SK-N-MC (cell line): ENCODE measurements around the gene AFP.

Experiments
- DNase-seq: peaks from one replicate; pipeline ENCODE4 v3.0.0-alpha.2; 2011; ENCODE audit warnings: low read depth, low spot score
- H3K27ac ChIP-seq: fragments of 200-600 bp; sonication (generic); 2 replicates; pipeline ENCODE4 v1.5.1; 2016; ENCODE audit warnings: mixed run types
- H3K36me3 ChIP-seq: fragments of 200-600 bp; sonication (generic); 2 replicates; pipeline ENCODE4 v1.6.1; 2017; ENCODE audit warnings: antibody characterized with exemption, low read length, mixed read lengths; ENCODE audit not compliant: insufficient read depth
- H3K4me3 ChIP-seq: fragments of 200-600 bp; sonication (generic); 2 replicates; pipeline ENCODE4 v1.5.1; 2016
- H3K9ac ChIP-seq: fragments of 200-600 bp; sonication (generic); 2 replicates; pipeline ENCODE4 v1.8.0; 2017; ENCODE audit warnings: mixed run types, mixed read lengths; ENCODE audit not compliant: insufficient read length
- H3K9me3 ChIP-seq: fragments of 200-600 bp; sonication (generic); 2 replicates; pipeline ENCODE4 v1.6.1; 2017; ENCODE audit warnings: low read depth, mild to moderate bottlenecking, antibody characterized with exemption, low read length, moderate library complexity, mixed read lengths
- EZH2 ChIP-seq: fragments of 200-600 bp; sonication (generic); IDR thresholded peaks from one replicate; pipeline ENCODE4 v1.6.1; 2017; ENCODE audit warnings: antibody characterized with exemption
- FOXP2 ChIP-seq: optimal IDR thresholded peaks from 2 replicates; pipeline ENCODE3; 2011; ENCODE audit warnings: mild to moderate bottlenecking, moderate library complexity; ENCODE audit not compliant: insufficient read depth; ENCODE audit errors: extremely low read length, control extremely low read depth
- POLR2AphosphoS5 ChIP-seq: IDR thresholded peaks from 2 replicates; pipeline ENCODE4 v1.6.1; 2012; ENCODE audit warnings: mild to moderate bottlenecking, low read depth, low read length, borderline replicate concordance

Gene AFP

DNA sequence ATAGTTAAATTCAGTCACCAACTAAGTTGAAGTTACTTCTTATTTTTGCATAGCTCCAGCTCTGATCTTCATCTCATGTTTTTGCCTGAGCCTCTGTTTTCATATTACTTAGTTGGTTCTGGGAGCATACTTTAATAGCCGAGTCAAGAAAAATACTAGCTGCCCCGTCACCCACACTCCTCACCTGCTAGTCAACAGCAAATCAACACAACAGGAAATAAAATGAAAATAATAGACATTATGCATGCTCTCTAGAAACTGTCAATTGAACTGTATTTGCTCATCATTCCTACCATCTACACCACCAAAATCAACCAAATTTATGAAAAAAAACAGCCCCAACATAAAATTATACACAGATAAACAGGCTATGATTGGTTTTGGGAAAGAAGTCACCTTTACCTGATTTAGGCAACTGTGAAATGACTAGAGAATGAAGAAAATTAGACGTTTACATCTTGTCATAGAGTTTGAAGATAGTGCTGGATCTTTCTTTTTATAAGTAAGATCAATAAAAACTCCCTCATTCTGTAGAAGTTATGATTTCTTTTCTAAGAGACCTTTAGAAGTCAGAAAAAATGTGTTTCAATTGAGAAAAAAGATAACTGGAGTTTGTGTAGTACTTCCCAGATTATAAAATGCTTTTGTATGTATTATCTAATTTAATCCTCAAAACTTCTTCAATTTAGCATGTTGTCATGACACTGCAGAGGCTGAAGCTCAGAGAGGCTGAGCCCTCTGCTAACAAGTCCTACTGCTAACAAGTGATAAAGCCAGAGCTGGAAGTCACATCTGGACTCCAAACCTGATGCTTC lies 24.9 kb upstream of the AFP start:
- TF ChIP-seq EZH2 (no peak), POLR2AphosphoS5 (no peak), FOXP2 (no peak)
- Histone ChIP-seq H3K9me3 (no peaks in the 10 kb centered on the region), H3K9ac (no peak overlapping the region), H3K36me3 (no peaks in the 10 kb centered on the region), H3K4me3 (no peak overlapping the region), H3K27ac (no peak overlapping the region)
- no peak for DNase-seq

DNA sequence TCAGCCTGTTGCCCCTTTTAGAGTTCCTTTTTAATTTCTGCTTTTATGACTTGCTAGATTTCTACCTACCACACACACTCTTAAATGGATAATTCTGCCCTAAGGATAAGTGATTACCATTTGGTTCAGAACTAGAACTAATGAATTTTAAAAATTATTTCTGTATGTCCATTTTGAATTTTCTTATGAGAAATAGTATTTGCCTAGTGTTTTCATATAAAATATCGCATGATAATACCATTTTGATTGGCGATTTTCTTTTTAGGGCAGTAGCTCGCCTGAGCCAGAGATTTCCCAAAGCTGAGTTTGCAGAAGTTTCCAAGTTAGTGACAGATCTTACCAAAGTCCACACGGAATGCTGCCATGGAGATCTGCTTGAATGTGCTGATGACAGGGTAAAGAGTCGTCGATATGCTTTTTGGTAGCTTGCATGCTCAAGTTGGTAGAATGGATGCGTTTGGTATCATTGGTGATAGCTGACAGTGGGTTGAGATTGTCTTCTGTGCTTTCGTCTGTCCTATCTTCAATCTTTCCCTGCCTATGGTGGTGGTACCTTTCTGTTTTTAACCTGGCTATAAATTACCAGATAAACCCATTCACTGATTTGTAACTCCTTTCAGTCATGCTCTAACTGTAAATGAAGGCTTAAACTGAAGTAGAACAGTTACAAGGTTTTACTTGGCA lies 24.1 kb upstream of the AFP start:
- no peak overlapping the region for H3K9ac ChIP-seq
- DNase-seq, result no peak
- TF ChIP-seq FOXP2 (no peak), EZH2 (no peak)
- no peaks in the 10 kb centered on the region for H3K9me3 ChIP-seq
- H3K4me3 ChIP-seq, result no peak overlapping the region
- H3K27ac ChIP-seq, result no peak overlapping the region
- no peaks in the 10 kb centered on the region for H3K36me3 ChIP-seq

DNA sequence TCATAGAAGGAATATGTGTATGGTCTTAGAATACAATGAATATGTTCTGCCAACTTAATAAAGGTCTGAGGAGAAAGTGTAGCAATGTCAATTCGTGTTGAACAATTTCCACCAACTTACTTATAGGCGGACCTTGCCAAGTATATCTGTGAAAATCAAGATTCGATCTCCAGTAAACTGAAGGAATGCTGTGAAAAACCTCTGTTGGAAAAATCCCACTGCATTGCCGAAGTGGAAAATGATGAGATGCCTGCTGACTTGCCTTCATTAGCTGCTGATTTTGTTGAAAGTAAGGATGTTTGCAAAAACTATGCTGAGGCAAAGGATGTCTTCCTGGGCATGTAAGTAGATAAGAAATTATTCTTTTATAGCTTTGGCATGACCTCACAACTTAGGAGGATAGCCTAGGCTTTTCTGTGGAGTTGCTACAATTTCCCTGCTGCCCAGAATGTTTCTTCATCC lies 22.7 kb upstream of the AFP start:
- no peak overlapping the region for H3K4me3 ChIP-seq
- DNase-seq, result no peak
- TF ChIP-seq FOXP2, result no peak
- no peak for TF ChIP-seq POLR2AphosphoS5
- TF ChIP-seq EZH2, result no peak
- H3K36me3 ChIP-seq, result no peaks in the 10 kb centered on the region
- H3K27ac ChIP-seq, result no peak overlapping the region
- no peaks in the 10 kb centered on the region for H3K9me3 ChIP-seq
- no peak overlapping the region for H3K9ac ChIP-seq

DNA sequence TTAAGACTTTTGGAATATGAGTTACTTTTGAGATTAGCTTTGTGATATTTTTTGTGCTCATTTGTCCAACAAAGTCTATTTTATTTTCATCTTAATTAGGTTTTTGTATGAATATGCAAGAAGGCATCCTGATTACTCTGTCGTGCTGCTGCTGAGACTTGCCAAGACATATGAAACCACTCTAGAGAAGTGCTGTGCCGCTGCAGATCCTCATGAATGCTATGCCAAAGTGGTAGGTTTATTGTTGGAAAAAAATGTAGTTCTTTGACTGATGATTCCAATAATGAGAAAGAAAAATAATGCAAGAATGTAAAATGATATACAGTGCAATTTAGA lies 21.1 kb upstream of the AFP start:
- H3K27ac ChIP-seq, result no peak overlapping the region
- H3K9ac ChIP-seq, result no peak overlapping the region
- H3K36me3 ChIP-seq, result no peaks in the 10 kb centered on the region
- H3K9me3 ChIP-seq, result no peaks in the 10 kb centered on the region
- no peak overlapping the region for H3K4me3 ChIP-seq
- DNase-seq, result no peak
- no peak for TF ChIP-seq POLR2AphosphoS5
- no peak for TF ChIP-seq FOXP2
- no peak for TF ChIP-seq EZH2

DNA sequence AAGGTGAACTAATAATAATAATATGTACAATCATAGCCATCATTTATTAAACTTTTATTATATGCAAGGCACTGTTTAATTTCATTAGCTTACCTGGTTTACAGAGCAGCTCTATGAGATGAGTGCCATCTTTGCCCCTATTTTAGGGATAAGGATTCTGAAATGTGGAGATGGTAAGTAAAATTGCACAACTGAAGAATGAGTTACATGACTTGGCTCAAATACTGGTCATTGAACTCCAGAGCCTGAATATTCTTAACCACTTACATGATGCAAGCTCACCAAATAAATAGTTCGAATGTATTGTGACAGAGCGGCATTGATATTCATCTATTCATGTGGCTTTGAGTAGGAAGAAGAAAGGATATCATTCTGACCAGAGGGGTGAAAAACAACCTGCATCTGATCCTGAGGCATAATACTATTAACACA lies 20.2 kb upstream of the AFP start:
- TF ChIP-seq EZH2 (no peak), POLR2AphosphoS5 (no peak), FOXP2 (no peak)
- H3K27ac ChIP-seq, result no peak overlapping the region
- no peaks in the 10 kb centered on the region for H3K36me3 ChIP-seq
- no peak for DNase-seq
- no peak overlapping the region for H3K4me3 ChIP-seq
- H3K9ac ChIP-seq, result no peak overlapping the region
- no peaks in the 10 kb centered on the region for H3K9me3 ChIP-seq

DNA sequence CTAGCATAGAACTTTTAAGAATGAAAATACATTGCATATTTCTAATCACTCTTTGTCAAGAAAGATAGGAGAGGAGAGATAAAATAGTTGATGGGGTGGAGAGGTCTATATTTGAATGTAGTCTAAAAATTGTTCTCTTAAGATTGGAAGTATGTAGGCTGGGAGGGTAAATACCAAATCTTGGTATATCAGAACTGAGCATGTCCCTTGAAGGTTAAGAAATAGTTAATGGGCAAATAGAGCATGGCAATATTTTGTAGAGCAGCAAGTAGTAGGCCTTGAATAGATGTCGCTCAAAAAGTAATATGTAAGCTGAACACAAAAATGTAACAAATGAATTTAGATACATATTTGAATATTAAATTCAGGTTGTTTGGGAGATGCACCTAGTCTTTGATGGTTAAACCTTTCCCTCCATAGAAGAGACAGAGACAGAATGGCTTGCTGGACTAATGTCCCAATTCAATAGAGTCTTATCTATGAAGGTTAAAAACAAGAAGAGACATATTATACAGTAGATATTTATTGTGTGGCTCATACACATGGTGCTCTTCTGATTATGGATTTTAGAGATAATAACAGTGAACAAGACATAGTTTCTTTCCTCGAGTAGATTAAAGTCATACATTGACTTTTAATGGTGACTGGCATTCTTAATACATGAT lies 19.5 kb upstream of the AFP start:
- no peak overlapping the region for H3K9ac ChIP-seq
- no peaks in the 10 kb centered on the region for H3K9me3 ChIP-seq
- no peaks in the 10 kb centered on the region for H3K36me3 ChIP-seq

DNA sequence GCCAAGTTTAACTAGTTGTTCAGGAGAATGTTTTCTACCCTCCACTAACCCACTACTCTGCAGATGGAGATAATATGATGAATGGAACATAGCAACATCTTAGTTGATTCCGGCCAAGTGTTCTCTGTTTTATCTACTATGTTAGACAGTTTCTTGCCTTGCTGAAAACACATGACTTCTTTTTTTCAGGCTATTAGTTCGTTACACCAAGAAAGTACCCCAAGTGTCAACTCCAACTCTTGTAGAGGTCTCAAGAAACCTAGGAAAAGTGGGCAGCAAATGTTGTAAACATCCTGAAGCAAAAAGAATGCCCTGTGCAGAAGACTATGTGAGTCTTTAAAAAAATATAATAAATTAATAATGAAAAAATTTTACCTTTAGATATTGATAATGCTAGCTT lies 18.7 kb upstream of the AFP start:
- H3K9ac ChIP-seq, result no peak overlapping the region
- H3K27ac ChIP-seq, result no peak overlapping the region

More for the DNA sequence above, 19.5 kb upstream of the AFP start:
- Histone ChIP-seq H3K4me3 (no peak overlapping the region), H3K27ac (no peak overlapping the region)
- TF ChIP-seq POLR2AphosphoS5, result no peak
- no peak for TF ChIP-seq EZH2
- no peak for DNase-seq

DNA sequence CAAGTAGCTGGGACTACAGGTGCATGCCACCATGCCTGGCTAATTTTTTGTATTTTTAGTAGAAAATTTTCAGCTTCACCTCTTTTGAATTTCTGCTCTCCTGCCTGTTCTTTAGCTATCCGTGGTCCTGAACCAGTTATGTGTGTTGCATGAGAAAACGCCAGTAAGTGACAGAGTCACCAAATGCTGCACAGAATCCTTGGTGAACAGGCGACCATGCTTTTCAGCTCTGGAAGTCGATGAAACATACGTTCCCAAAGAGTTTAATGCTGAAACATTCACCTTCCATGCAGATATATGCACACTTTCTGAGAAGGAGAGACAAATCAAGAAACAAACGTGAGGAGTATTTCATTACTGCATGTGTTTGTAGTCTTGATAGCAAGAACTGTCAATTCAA lies 18.0 kb upstream of the AFP start:
- H3K36me3 ChIP-seq, result no peaks in the 10 kb centered on the region
- H3K4me3 ChIP-seq, result no peak overlapping the region
- DNase-seq, result no peak
- no peaks in the 10 kb centered on the region for H3K9me3 ChIP-seq
- no peak overlapping the region for H3K9ac ChIP-seq
- no peak for TF ChIP-seq FOXP2
- TF ChIP-seq POLR2AphosphoS5, result no peak
- TF ChIP-seq EZH2, result no peak
- H3K27ac ChIP-seq, result no peak overlapping the region

More for the DNA sequence above, 18.7 kb upstream of the AFP start:
- DNase-seq, result no peak
- no peak for TF ChIP-seq POLR2AphosphoS5
- TF ChIP-seq EZH2, result no peak
- no peak for TF ChIP-seq FOXP2
- H3K36me3 ChIP-seq, result no peaks in the 10 kb centered on the region
- no peak overlapping the region for H3K4me3 ChIP-seq
- no peaks in the 10 kb centered on the region for H3K9me3 ChIP-seq

DNA sequence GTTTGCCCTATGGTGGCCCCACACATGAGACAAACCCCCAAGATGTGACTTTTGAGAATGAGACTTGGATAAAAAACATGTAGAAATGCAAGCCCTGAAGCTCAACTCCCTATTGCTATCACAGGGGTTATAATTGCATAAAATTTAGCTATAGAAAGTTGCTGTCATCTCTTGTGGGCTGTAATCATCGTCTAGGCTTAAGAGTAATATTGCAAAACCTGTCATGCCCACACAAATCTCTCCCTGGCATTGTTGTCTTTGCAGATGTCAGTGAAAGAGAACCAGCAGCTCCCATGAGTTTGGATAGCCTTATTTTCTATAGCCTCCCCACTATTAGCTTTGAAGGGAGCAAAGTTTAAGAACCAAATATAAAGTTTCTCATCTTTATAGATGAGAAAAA lies 17.3 kb upstream of the AFP start:
- Histone ChIP-seq H3K27ac (no peak overlapping the region), H3K4me3 (no peak overlapping the region), H3K36me3 (no peaks in the 10 kb centered on the region), H3K9ac (no peak overlapping the region), H3K9me3 (no peaks in the 10 kb centered on the region)
- no peak for DNase-seq
- TF ChIP-seq FOXP2 (no peak), POLR2AphosphoS5 (no peak), EZH2 (no peak)
